Activated CD4-positive, alpha-beta T cell treated with anti-CD3 and anti-CD28 coated beads, Interleukin-2, amount 10 ng/mL, durations not matched to agents 24 days and 14 days (primary cell): ENCODE measurements around the gene CIP2A. TPM values are rescaled to one million over a fixed set of nuclear protein-coding genes. Genes with fewer than 3 reads are reported as not detected.

Source experiments
- DNase-seq: peaks from one replicate; pipeline ENCODE4 v3.0.0; 2022
- H3K27ac Mint-ChIP-seq: one replicate; pipeline ENCODE4 v1.8.0; 2022; ENCODE audit warnings: mild to moderate bottlenecking, mixed read lengths
- H3K27me3 Mint-ChIP-seq: one replicate; pipeline ENCODE4 v1.8.0; 2022; ENCODE audit warnings: mixed read lengths
- H3K36me3 Mint-ChIP-seq: one replicate; pipeline ENCODE4 v1.8.0; 2022; ENCODE audit warnings: low read depth, mild to moderate bottlenecking, mixed read lengths
- H3K4me1 Mint-ChIP-seq: one replicate; pipeline ENCODE4 v1.8.0; 2021; ENCODE audit warnings: mixed read lengths
- H3K4me3 Mint-ChIP-seq: one replicate; pipeline ENCODE4 v1.8.0; 2022; ENCODE audit warnings: mild to moderate bottlenecking, moderate library complexity, mixed read lengths
- H3K9me3 Mint-ChIP-seq: one replicate; pipeline ENCODE4 v1.8.0; 2021; ENCODE audit warnings: mixed read lengths
- intact Hi-C: fragments of 100-400 bp; cut with micrococcal nuclease; formaldehyde crosslinking; loops from one replicate; pipeline ENCODE4 v1.15.1; 2023
- total RNA-seq: library from RNA; stranded (reverse); gene quantifications from 2 replicates; pipeline ENCODE4 v1.2.3, GENCODE V29; 2022

CIP2A gene
- total RNA-seq, 1 donor from 2014 or later: 58.3 TPM

DNA sequence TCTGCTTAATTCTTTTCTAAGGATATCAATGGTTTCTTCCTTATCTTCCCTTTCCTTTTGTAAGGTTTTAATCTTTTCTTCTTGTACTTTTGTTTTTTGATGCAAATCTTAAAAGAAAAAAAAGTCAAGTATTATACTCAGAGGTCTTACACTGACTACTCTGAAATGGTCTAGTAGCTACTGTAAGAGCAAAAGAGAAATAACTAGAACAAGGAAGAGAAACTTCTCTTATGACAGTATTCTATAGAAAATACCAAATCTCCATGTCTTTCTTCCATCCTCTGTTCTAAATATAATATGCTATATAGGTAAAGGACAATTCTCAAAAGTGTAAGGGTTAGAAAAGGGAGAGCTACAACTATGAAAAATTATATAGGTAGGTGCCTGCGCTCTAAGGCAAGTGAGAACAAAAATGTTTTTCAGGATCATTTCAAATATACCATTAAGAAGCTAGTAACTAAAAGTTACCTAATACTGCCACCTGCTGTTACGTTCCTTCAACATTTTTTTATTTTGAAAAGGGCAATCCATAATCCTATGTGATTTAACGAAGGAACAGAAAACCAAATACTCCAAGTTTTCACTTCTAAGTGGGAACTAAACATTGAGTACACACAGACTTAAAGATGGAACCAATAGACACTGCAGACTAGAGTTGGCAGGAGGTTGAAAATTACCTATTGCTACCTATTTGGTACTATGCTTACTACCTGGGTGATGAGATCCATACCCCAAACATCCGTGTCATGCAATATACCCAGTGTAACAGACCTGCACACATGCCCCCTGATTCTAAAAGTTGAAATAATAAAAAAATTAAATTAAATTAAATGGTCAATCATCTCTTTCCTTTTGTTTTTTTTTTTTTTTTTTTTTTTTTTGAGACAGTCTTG is 36.7 kb downstream of the CIP2A start:
- Mint-ChIP-seq H3K9me3 (no peaks in the 10 kb centered on the region), H3K27ac (no peak overlapping the region), H3K4me3 (no peak overlapping the region), H3K27me3 (no peaks in the 10 kb centered on the region), H3K4me1 (peaks cover 9% of the 10 kb centered on the region), H3K36me3 (peaks cover 38% of the 10 kb centered on the region)
- intact Hi-C loops: loop anchor here (1.0 to 10.0 kb wide), 3 partner anchors 63 to 362 kb away; no protein-coding TSS in a partner anchor
- DNase-seq: peak; percentile 68

- intact Hi-C loops: no loop called here
- H3K36me3 Mint-ChIP-seq: peaks cover 33% of the 10 kb centered on the region
- H3K4me3 Mint-ChIP-seq: no peak overlapping the region
- no peak for DNase-seq
- no peaks in the 10 kb centered on the region for H3K9me3 Mint-ChIP-seq
- no peaks in the 10 kb centered on the region for H3K27me3 Mint-ChIP-seq
- no peak overlapping the region for H3K27ac Mint-ChIP-seq
- peaks cover 13% of the 10 kb centered on the region for H3K4me1 Mint-ChIP-seq
Observed at GRCh38 chr3:108548886-108549285, 40.4 kb downstream of the CIP2A start.

DNA sequence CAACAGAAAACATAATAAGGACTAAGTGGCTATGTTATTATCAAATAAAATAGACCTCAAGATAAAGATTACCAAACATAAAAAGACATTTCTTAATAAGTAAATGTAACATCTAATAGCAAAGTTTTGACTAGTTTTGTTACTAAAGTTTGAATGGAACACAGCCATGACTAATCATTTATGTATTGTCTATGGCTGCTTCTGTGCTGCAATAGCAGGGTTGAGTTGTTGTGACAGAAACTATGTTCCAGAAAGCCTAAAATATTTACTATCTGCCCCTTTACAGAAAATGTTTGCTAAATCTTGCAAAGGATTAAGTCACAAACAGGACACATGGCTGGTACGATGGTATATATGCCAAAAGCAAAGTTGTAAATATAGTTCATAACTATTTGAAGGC is 40.9 kb downstream of the CIP2A start:
- H3K36me3 Mint-ChIP-seq: peaks cover 38% of the 10 kb centered on the region
- DNase-seq: no peak
- no peak overlapping the region for H3K27ac Mint-ChIP-seq
- no peaks in the 10 kb centered on the region for H3K27me3 Mint-ChIP-seq
- H3K4me1 Mint-ChIP-seq: peaks cover 13% of the 10 kb centered on the region
- intact Hi-C loops: no loop called here
- no peak overlapping the region for H3K4me3 Mint-ChIP-seq
- no peaks in the 10 kb centered on the region for H3K9me3 Mint-ChIP-seq

GRCh38 chr3:108546692-108547091 is 42.5 kb downstream of the CIP2A start:
- Mint-ChIP-seq H3K4me3 (no peak overlapping the region), H3K27ac (no peak overlapping the region), H3K9me3 (no peaks in the 10 kb centered on the region), H3K27me3 (no peaks in the 10 kb centered on the region), H3K36me3 (peaks cover 40% of the 10 kb centered on the region), H3K4me1 (peaks cover 7% of the 10 kb centered on the region)
- intact Hi-C loops: no loop called here
- no peak for DNase-seq

DNA sequence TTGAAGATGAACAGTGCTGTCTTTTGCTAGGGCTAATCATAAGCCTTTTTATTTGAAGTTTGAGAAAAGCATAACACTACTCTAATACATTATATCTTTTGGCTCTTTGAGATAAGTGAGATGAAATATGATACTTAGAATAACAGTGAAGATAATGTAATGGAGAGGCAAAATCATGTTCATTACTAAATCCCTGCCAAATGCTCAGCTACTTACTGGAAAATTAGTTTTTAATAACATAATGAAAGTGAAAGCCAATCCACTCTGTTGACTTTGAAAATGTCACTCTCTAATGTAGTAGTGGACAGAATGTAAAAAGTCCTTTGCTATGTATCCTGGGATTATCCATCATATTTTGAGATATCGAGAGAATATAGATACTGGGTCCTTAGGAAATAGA is 43.0 kb downstream of the CIP2A start:
- peaks cover 7% of the 10 kb centered on the region for H3K4me1 Mint-ChIP-seq
- no peaks in the 10 kb centered on the region for H3K27me3 Mint-ChIP-seq
- peaks cover 38% of the 10 kb centered on the region for H3K36me3 Mint-ChIP-seq
- intact Hi-C loops: no loop called here
- no peak for DNase-seq
- H3K9me3 Mint-ChIP-seq: no peaks in the 10 kb centered on the region
- H3K27ac Mint-ChIP-seq: no peak overlapping the region
- peak overlapping the region; percentile 29 for H3K4me3 Mint-ChIP-seq

- H3K9me3 Mint-ChIP-seq: no peaks in the 10 kb centered on the region
- no peak overlapping the region for H3K27ac Mint-ChIP-seq
- intact Hi-C loops: no loop called here
- peaks cover 3% of the 10 kb centered on the region for H3K27me3 Mint-ChIP-seq
- peaks cover 8% of the 10 kb centered on the region for H3K36me3 Mint-ChIP-seq
- no peak overlapping the region for H3K4me3 Mint-ChIP-seq
- DNase-seq: no peak
- peaks cover 4% of the 10 kb centered on the region for H3K4me1 Mint-ChIP-seq
Observed at GRCh38 chr3:108538083-108538482, 51.2 kb downstream of the CIP2A start.

GRCh38 chr3:108528459-108529252 is 60.6 kb downstream of the CIP2A start:
- DNase-seq: no peak
- H3K27ac Mint-ChIP-seq: no peak overlapping the region
- no peaks in the 10 kb centered on the region for H3K36me3 Mint-ChIP-seq
- intact Hi-C loops: no loop called here
- H3K4me1 Mint-ChIP-seq: no peaks in the 10 kb centered on the region
- H3K27me3 Mint-ChIP-seq: peaks cover 23% of the 10 kb centered on the region
- H3K4me3 Mint-ChIP-seq: no peak overlapping the region
- no peaks in the 10 kb centered on the region for H3K9me3 Mint-ChIP-seq

DNA sequence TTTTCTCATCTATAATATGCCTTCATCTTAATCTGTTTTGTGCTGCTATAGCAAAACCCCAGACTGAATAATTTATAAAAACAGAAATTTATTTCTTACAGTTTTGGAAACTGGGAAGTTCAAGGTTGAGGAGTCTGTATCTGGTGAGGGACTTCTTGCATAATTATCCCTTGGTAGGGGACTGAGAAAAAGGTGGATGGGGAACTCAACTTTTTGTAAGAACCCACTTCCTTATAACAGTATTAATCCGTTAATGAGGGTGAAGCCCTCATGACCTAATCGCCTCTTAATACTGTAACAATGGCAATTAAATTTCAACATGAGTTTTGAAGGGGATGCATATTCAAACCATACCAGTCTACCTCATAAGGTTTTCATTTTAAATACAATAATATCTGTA is 61.4 kb downstream of the CIP2A start:
- no peak overlapping the region for H3K27ac Mint-ChIP-seq
- no peaks in the 10 kb centered on the region for H3K9me3 Mint-ChIP-seq
- H3K4me3 Mint-ChIP-seq: no peak overlapping the region
- H3K27me3 Mint-ChIP-seq: peaks cover 22% of the 10 kb centered on the region
- DNase-seq: no peak
- intact Hi-C loops: no loop called here
- H3K36me3 Mint-ChIP-seq: no peaks in the 10 kb centered on the region
- no peaks in the 10 kb centered on the region for H3K4me1 Mint-ChIP-seq

- DNase-seq: no peak
- peaks cover 23% of the 10 kb centered on the region for H3K27me3 Mint-ChIP-seq
- no peaks in the 10 kb centered on the region for H3K36me3 Mint-ChIP-seq
- no peaks in the 10 kb centered on the region for H3K9me3 Mint-ChIP-seq
- H3K4me3 Mint-ChIP-seq: no peak overlapping the region
- no peaks in the 10 kb centered on the region for H3K4me1 Mint-ChIP-seq
- H3K27ac Mint-ChIP-seq: no peak overlapping the region
- intact Hi-C loops: no loop called here
Observed at GRCh38 chr3:108527109-108527508, 62.1 kb downstream of the CIP2A start.

DNA sequence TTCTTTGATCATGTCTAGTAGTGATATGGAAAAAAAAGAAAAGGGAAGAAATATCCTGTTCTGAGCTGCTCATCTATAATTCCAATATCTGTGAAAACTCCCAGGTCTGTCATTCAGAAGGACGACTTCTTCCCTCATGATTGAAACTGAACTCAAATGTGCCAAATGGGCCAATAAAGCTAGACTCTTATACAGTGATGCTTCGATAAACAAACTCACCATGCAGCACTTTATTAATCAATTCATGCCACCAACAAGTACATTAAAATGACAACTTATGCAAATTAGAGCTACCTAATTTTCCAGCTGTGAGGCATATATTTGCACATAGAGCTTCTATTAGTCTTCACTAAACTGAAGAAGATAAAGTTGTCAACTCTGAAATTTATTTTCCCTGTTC is 63.3 kb downstream of the CIP2A start:
- H3K36me3 Mint-ChIP-seq: no peaks in the 10 kb centered on the region
- intact Hi-C loops: no loop called here
- H3K27ac Mint-ChIP-seq: no peak overlapping the region
- no peaks in the 10 kb centered on the region for H3K9me3 Mint-ChIP-seq
- peak; percentile 25 for DNase-seq
- H3K27me3 Mint-ChIP-seq: peaks cover 27% of the 10 kb centered on the region
- H3K4me1 Mint-ChIP-seq: no peaks in the 10 kb centered on the region
- no peak overlapping the region for H3K4me3 Mint-ChIP-seq

- Mint-ChIP-seq H3K9me3 (peaks cover under 1% of the 10 kb centered on the region), H3K27me3 (peaks cover 22% of the 10 kb centered on the region), H3K27ac (no peak overlapping the region), H3K36me3 (no peaks in the 10 kb centered on the region), H3K4me1 (no peaks in the 10 kb centered on the region), H3K4me3 (no peak overlapping the region)
- intact Hi-C loops: no loop called here
- peak; percentile 0 for DNase-seq
Observed at GRCh38 chr3:108525256-108525655, 64.0 kb downstream of the CIP2A start.

DNA sequence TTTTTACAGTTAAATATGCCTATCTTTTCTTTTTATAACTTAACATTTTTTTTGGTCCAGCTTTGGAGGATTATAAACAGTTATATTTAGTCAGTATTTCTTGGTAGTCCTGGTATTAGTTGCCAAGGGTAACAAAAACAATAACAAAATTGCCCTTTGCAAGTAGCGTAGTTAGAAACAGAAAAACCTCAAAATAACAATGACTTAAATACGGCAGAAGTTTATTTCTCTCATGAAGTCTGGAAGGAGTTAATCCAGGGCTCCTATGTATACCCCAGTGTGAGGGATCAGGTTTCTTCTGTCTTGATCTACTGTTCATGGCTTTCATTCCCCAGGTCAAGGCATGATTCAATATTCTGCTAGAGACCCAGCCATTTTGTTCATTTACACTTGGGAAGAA is 64.7 kb downstream of the CIP2A start:
- no peak for DNase-seq
- H3K9me3 Mint-ChIP-seq: peaks cover 4% of the 10 kb centered on the region
- H3K27ac Mint-ChIP-seq: no peak overlapping the region
- H3K4me1 Mint-ChIP-seq: no peaks in the 10 kb centered on the region
- peaks cover 17% of the 10 kb centered on the region for H3K27me3 Mint-ChIP-seq
- intact Hi-C loops: no loop called here
- H3K36me3 Mint-ChIP-seq: no peaks in the 10 kb centered on the region
- H3K4me3 Mint-ChIP-seq: no peak overlapping the region

- Mint-ChIP-seq H3K9me3 (peaks cover 4% of the 10 kb centered on the region), H3K4me3 (no peak overlapping the region), H3K36me3 (no peaks in the 10 kb centered on the region), H3K4me1 (no peaks in the 10 kb centered on the region), H3K27me3 (peaks cover 23% of the 10 kb centered on the region), H3K27ac (no peak overlapping the region)
- intact Hi-C loops: no loop called here
- no peak for DNase-seq
Observed at GRCh38 chr3:108518895-108519294, 70.3 kb downstream of the CIP2A start.

DNA sequence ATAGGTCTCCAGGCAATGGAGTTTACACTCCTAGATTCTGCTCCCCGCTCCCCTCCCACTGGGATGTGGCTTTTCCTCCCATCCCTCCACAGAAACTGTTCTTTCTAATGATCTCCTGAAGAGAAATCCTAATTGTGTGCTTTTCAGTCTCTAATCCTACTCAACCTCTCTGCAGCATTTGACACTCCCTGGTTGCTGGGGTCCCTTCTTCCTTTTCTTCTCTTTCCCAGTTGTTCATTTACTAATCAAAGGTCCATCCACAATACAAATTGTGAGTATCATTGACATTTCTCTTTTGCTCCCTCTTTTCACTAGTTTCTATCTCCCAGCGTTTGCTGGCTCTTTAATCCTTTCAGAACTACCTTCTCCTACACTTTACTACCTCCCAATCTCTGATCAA is 72.4 kb downstream of the CIP2A start:
- Mint-ChIP-seq H3K36me3 (no peaks in the 10 kb centered on the region), H3K27ac (no peak overlapping the region), H3K4me1 (peaks cover 2% of the 10 kb centered on the region), H3K4me3 (no peak overlapping the region), H3K9me3 (peaks cover 4% of the 10 kb centered on the region), H3K27me3 (peaks cover 18% of the 10 kb centered on the region)
- intact Hi-C loops: no loop called here
- DNase-seq: no peak
